GM19240 (cell line): ENCODE results near the gene ERFE.
A peak's percentile ranks its signal among the peaks of the same experiment; 100 is the strongest.

Experiments
- DNase-seq: peaks from one replicate; pipeline ENCODE4 v3.0.0; 2011; ENCODE audit warnings: low spot score; ENCODE audit not compliant: insufficient read length

Gene ERFE

GRCh38 chr2:238203094-238203972 is 44.6 kb downstream of the ERFE start, which contains the start of gene ILKAP:
ILKAP (minus strand) TSS chr2:238203695; CDS start chr2:238203553, 142 bp downstream.
- peak; percentile 98 for DNase-seq

GRCh38 chr2:238203973-238204683 is 45.4 kb downstream of the ERFE start:
- no peak for DNase-seq

GRCh38 chr2:238207006-238207405 is 48.2 kb downstream of the ERFE start:
- DNase-seq, result no peak

- DNase-seq, result no peak
Measured at GRCh38 chr2:238216651-238217184, 57.9 kb downstream of the ERFE start.
